ENCODE measurements around the gene DLG2.

DLG2 gene

GRCh38 chr11:84140386-84141169 is 1486.6 kb downstream of the DLG2 start:
- DNase-seq, result no peak

GRCh38 chr11:84137960-84138359 is 1489.2 kb downstream of the DLG2 start:
- DNase-seq, result no peak

GRCh38 chr11:84137505-84137904 is 1489.6 kb downstream of the DLG2 start:
- DNase-seq, result no peak

- no peak for DNase-seq
Observed at GRCh38 chr11:84136926-84137325, 1490.2 kb downstream of the DLG2 start.

- DNase-seq, result no peak
Observed at GRCh38 chr11:84130646-84131427, 1496.3 kb downstream of the DLG2 start.

GRCh38 chr11:84129961-84130576 is 1497.1 kb downstream of the DLG2 start:
- DNase-seq, result no peak

- DNase-seq, result no peak
Observed at GRCh38 chr11:84128840-84129239, 1498.3 kb downstream of the DLG2 start.

- no peak for DNase-seq
Observed at GRCh38 chr11:84117394-84117793, 1509.8 kb downstream of the DLG2 start.

- no peak for DNase-seq
Observed at GRCh38 chr11:84106541-84106940, 1520.6 kb downstream of the DLG2 start.

- no peak for DNase-seq
Observed at GRCh38 chr11:84105148-84105547, 1522.0 kb downstream of the DLG2 start.

GRCh38 chr11:84103096-84103495 is 1524.0 kb downstream of the DLG2 start:
- DNase-seq, result no peak

GRCh38 chr11:84097186-84097585 is 1530.0 kb downstream of the DLG2 start:
- no peak for DNase-seq

- DNase-seq, result no peak
Observed at GRCh38 chr11:84091212-84091986, 1535.7 kb downstream of the DLG2 start.

- no peak for DNase-seq
Observed at GRCh38 chr11:84089072-84090057, 1537.8 kb downstream of the DLG2 start.

GRCh38 chr11:84071851-84072250 is 1555.3 kb downstream of the DLG2 start:
- DNase-seq, result no peak

- DNase-seq, result no peak
Observed at GRCh38 chr11:84069048-84069447, 1558.1 kb downstream of the DLG2 start.

GRCh38 chr11:84061726-84062125 is 1565.4 kb downstream of the DLG2 start:
- no peak for DNase-seq

- DNase-seq, result no peak
Observed at GRCh38 chr11:84056653-84057376, 1570.3 kb downstream of the DLG2 start.

GRCh38 chr11:84045146-84045545 is 1582.0 kb downstream of the DLG2 start:
- DNase-seq, result no peak

GRCh38 chr11:84044706-84045105 is 1582.4 kb downstream of the DLG2 start:
- DNase-seq, result no peak

GRCh38 chr11:84036664-84037194 is 1590.4 kb downstream of the DLG2 start:
- DNase-seq, result no peak
